Liver (tissue), 9 donors: ENCODE measurements around the gene CTNNAL1. TPM values are rescaled to one million over a fixed set of nuclear protein-coding genes. Genes with fewer than 3 reads are reported as not detected.
"Not testable (repeated sequence)": the region's sequence is repeated elsewhere in the genome, so short reads cannot be mapped to it uniquely, and the experiment has no call there.

Experiments used
- DNase-seq: peaks from one replicate; pipeline ENCODE4 v3.0.0-alpha.2; 2017; ENCODE audit warnings: low spot score
- H3K27ac ChIP-seq, 2 donors: one replicate each; pipeline ENCODE4 v1.7.0; 2013; ENCODE audit warnings: inconsistent platforms in 2 of 2, low read length in 2 of 2, control low read depth in 1 of 2, low read depth in 1 of 2, mild to moderate bottlenecking in 1 of 2
- H3K27me3 ChIP-seq, 4 donors: one replicate each; pipeline versions ENCODE4 v1.6.1 to v1.7.0; 2013; ENCODE audit warnings: low read length in 3 of 4, inconsistent platforms in 1 of 4, mild to moderate bottlenecking in 1 of 4, moderate library complexity in 1 of 4; ENCODE audit not compliant: control insufficient read depth in 4 of 4, insufficient read depth in 4 of 4
- H3K36me3 ChIP-seq, 4 donors: one replicate each; pipeline versions ENCODE4 v1.6.1 to v1.7.0; 2013; ENCODE audit warnings: low read length in 3 of 4, mild to moderate bottlenecking in 3 of 4, low read depth in 1 of 4, moderate library complexity in 1 of 4; ENCODE audit not compliant: control insufficient read depth in 4 of 4, insufficient read depth in 3 of 4
- H3K4me1 ChIP-seq, 4 donors: one replicate each; pipeline versions ENCODE4 v1.6.1 to v1.7.0; 2013; ENCODE audit warnings: low read length in 3 of 4, mild to moderate bottlenecking in 3 of 4, moderate library complexity in 1 of 4; ENCODE audit not compliant: control insufficient read depth in 4 of 4, insufficient read depth in 4 of 4
- H3K4me3 ChIP-seq, 3 donors: one replicate each; pipeline versions ENCODE4 v1.6.1 to v1.7.0; 2013; ENCODE audit warnings: low read length in 3 of 3, control low read depth in 1 of 3, low read depth in 1 of 3, mild to moderate bottlenecking in 1 of 3
- H3K9ac ChIP-seq, 2 donors: one replicate each; pipeline ENCODE4 v1.7.0; 2013; ENCODE audit warnings: low read length in 2 of 2, mild to moderate bottlenecking in 2 of 2, moderate library complexity in 2 of 2, control low read depth in 1 of 2, low read depth in 1 of 2
- H3K9me3 ChIP-seq, 4 donors: one replicate each; pipeline versions ENCODE4 v1.6.1 to v1.7.0; 2013; ENCODE audit warnings: low read length in 3 of 4; ENCODE audit not compliant: control insufficient read depth in 4 of 4
- CTCF ChIP-seq: fragments of 150-350 bp; IDR thresholded peaks from 2 replicates; pipeline ENCODE4 v1.5.1; 2017; ENCODE audit warnings: improper control_type of control experiment, low read depth, low read length; ENCODE audit not compliant: missing input control
- EGR1 ChIP-seq, 2 donors: IDR thresholded peaks; 2 replicates each; pipeline ENCODE4 v1.6.1; 2016 to 2018; ENCODE audit warnings: antibody characterized with exemption in 2 of 2, low read depth in 2 of 2
- FOXA1 ChIP-seq: IDR thresholded peaks from 2 replicates; pipeline ENCODE4 v1.6.1; 2016; ENCODE audit warnings: antibody characterized with exemption
- FOXA2 ChIP-seq: IDR thresholded peaks from 2 replicates; pipeline ENCODE4 v1.6.1; 2016; ENCODE audit warnings: antibody characterized with exemption
- GABPA ChIP-seq, 2 donors: IDR thresholded peaks in 1 of 2; conservative IDR thresholded peaks in 1 of 2; 2 replicates each; pipeline ENCODE4 v1.6.1; 2016; ENCODE audit warnings: antibody characterized with exemption in 2 of 2, mild to moderate bottlenecking in 1 of 2, moderate library complexity in 1 of 2
- HNF4G ChIP-seq: IDR thresholded peaks from 2 replicates; pipeline ENCODE4 v1.6.1; 2016; ENCODE audit warnings: antibody characterized with exemption
- JUND ChIP-seq, 2 donors: IDR thresholded peaks; 2 replicates each; pipeline ENCODE4 v1.6.1; 2016; ENCODE audit warnings: antibody characterized with exemption in 2 of 2
- MAX ChIP-seq: IDR thresholded peaks from 2 replicates; pipeline ENCODE4 v1.6.1; 2016; ENCODE audit warnings: antibody characterized with exemption
- NR2F2 ChIP-seq: IDR thresholded peaks from 2 replicates; pipeline ENCODE4 v1.6.1; 2016; ENCODE audit warnings: antibody characterized with exemption
- RAD21 ChIP-seq, 2 donors: IDR thresholded peaks; 2 replicates each; pipeline ENCODE4 v1.6.1; 2016; ENCODE audit warnings: antibody characterized with exemption in 2 of 2, mild to moderate bottlenecking in 2 of 2
- REST ChIP-seq: IDR thresholded peaks from 2 replicates; pipeline ENCODE4 v1.6.1; 2016; ENCODE audit warnings: antibody characterized with exemption, mild to moderate bottlenecking
- RXRA ChIP-seq, 2 donors: IDR thresholded peaks; 2 replicates each; pipeline ENCODE4 v1.6.1; 2017 to 2018; ENCODE audit warnings: antibody characterized with exemption in 2 of 2, mild to moderate bottlenecking in 1 of 2
- SP1 ChIP-seq: IDR thresholded peaks from 2 replicates; pipeline ENCODE4 v1.6.1; 2018; ENCODE audit warnings: antibody characterized with exemption, mild to moderate bottlenecking
- TAF1 ChIP-seq: conservative IDR thresholded peaks from 2 replicates; pipeline ENCODE4 v1.6.1; 2016; ENCODE audit warnings: antibody characterized with exemption, mild to moderate bottlenecking
- WGBS: extraction: QIAGEN DNeasy Blood & Tissue Kit; methylation state at CpG from one replicate; pipeline ENCODE4 v1.1.7; 2013; 5-methylcytosine and 5-hydroxymethylcytosine counted together
- polyA plus RNA-seq, 2 donors: library from polyadenylated mRNA; stranded (reverse) in 1 of 2; unstranded in 1 of 2; fragments of 200-250 nt in 1 of 2; fragments of >200 nt in 1 of 2; fragmentation: Nextera tagmentation in 1 of 2; extraction: Ambion mirVana in 1 of 2; gene quantifications; one replicate each; pipeline versions ENCODE4 v1.2.1 to v1.2.3, GENCODE V29; 2013 to 2015
- total RNA-seq, 2 donors: library from RNA; depleted of rRNA; stranded (reverse); fragments of >200 nt; gene quantifications; one replicate each; pipeline ENCODE4 v1.2.3, GENCODE V29; 2014
- donor health status: healthy.
- donor health status: healthy.
- donor health status: healthy.
- donor health status: healthy.
- donor health status: healthy.

The CTNNAL1 gene
- 10 to 100 TPM; 10.5 to 31.5 TPM for total RNA-seq
- 10 to 100 TPM; 14.4 to 22.8 TPM for polyA plus RNA-seq

- WGBS = under 1% methylated on average over 99 of the region's 99 CpGs
These were observed at the start of gene CTNNAL1 for GRCh38 chr9:109012876-109013678. Gene CTNNAL1 (minus strand): TSS chr9:109013499. CDS start chr9:109013442, 57 bp downstream.

GRCh38 chr9:109062543-109062942 is 49.2 kb upstream of the CTNNAL1 start:
- Histone ChIP-seq H3K27me3 (no peaks in the 10 kb centered on the region), H3K4me1 (no peaks in the 10 kb centered on the region), H3K36me3 (peaks cover 8 to 34% (median 18%) of the 10 kb centered on the region in 4 donors), H3K27ac (no peak overlapping the region), H3K9me3 (no peaks in the 10 kb centered on the region), H3K9ac (no peak overlapping the region), H3K4me3 (no peak overlapping the region)
- TF ChIP-seq NR2F2 (no peak), CTCF (no peak), RXRA (IDR thresholded peaks at IDR 0.05) (no peak), EGR1 (IDR thresholded peaks at IDR 0.05; ENCODE audit: low read depth in 2 of 2) (no peak)
- WGBS = 82% methylated on average over 6 of the region's 6 CpGs
- DNase-seq = no peak

More at GRCh38 chr9:109012876-109013678, at the start of gene CTNNAL1:
- Histone ChIP-seq H3K4me3 (peak within 1 kb of the TSS; percentile 65 to 88 (median 86)), H3K36me3 (no peaks in the 10 kb centered on the region), H3K27ac (peak within 1 kb of the TSS; percentile 88 to 90), H3K9me3 (no peaks in the 10 kb centered on the region), H3K9ac (peak within 1 kb of the TSS; percentile 60 to 85), H3K4me1 (peaks cover 4 to 26% (median 11%) of the 10 kb centered on the region in 4 donors), H3K27me3 (no peaks in the 10 kb centered on the region)
- TF ChIP-seq MAX (no peak), FOXA2 (no peak), RXRA (IDR thresholded peaks at IDR 0.05) (no peak), JUND (IDR thresholded peaks at IDR 0.05) (no peak), HNF4G (no peak)
- DNase-seq = peak; percentile 99

- Histone ChIP-seq H3K9ac (no peak overlapping the region), H3K36me3 (peaks cover 7 to 43% (median 32%) of the 10 kb centered on the region in 4 donors), H3K4me3 (no peak overlapping the region), H3K4me1 (no peaks in the 10 kb centered on the region), H3K9me3 (no peaks in the 10 kb centered on the region), H3K27ac (no peak overlapping the region), H3K27me3 (no peaks in the 10 kb centered on the region)
- DNase-seq = no peak
- no peak for TF ChIP-seq FOXA1
- TF ChIP-seq RAD21 (IDR thresholded peaks at IDR 0.05) = no peak
- no peak for TF ChIP-seq TAF1
- no peak for TF ChIP-seq EGR1 (IDR thresholded peaks at IDR 0.05; ENCODE audit: low read depth in 2 of 2)
- TF ChIP-seq JUND (IDR thresholded peaks at IDR 0.05) = no peak
- no peak for TF ChIP-seq CTCF
- no peak for TF ChIP-seq RXRA (IDR thresholded peaks at IDR 0.05)
- no peak for TF ChIP-seq MAX
- TF ChIP-seq FOXA2 = no peak
- TF ChIP-seq GABPA (IDR thresholded peaks at IDR 0.05 in 1 of 2, conservative IDR thresholded peaks at IDR 0.05 in 1 of 2) = no peak
- no peak for TF ChIP-seq SP1
- TF ChIP-seq REST = no peak
- WGBS = 59% methylated on average over 3 of the region's 3 CpGs
These were observed 46.9 kb upstream of the CTNNAL1 start for GRCh38 chr9:109060191-109060590.

- H3K4me3 ChIP-seq, H3K27ac ChIP-seq, DNase-seq, H3K9me3 ChIP-seq, H3K9ac ChIP-seq, H3K4me1 ChIP-seq, H3K27me3 ChIP-seq: not testable (repeated sequence)
- peaks cover 1 to 59% (median 48%) of the 10 kb centered on the region in 4 donors for H3K36me3 ChIP-seq
- WGBS = 86% methylated on average over 4 of the region's 4 CpGs
These were observed 39.8 kb upstream of the CTNNAL1 start for GRCh38 chr9:109053121-109053520.
